ENCODE results near the gene CSF2RB. TPM values are rescaled to one million over a fixed set of nuclear protein-coding genes. Genes with fewer than 3 reads are reported as not detected.

Gene CSF2RB
- total RNA-seq, 1 donor from 2014 or later = 4.9 TPM

DNA sequence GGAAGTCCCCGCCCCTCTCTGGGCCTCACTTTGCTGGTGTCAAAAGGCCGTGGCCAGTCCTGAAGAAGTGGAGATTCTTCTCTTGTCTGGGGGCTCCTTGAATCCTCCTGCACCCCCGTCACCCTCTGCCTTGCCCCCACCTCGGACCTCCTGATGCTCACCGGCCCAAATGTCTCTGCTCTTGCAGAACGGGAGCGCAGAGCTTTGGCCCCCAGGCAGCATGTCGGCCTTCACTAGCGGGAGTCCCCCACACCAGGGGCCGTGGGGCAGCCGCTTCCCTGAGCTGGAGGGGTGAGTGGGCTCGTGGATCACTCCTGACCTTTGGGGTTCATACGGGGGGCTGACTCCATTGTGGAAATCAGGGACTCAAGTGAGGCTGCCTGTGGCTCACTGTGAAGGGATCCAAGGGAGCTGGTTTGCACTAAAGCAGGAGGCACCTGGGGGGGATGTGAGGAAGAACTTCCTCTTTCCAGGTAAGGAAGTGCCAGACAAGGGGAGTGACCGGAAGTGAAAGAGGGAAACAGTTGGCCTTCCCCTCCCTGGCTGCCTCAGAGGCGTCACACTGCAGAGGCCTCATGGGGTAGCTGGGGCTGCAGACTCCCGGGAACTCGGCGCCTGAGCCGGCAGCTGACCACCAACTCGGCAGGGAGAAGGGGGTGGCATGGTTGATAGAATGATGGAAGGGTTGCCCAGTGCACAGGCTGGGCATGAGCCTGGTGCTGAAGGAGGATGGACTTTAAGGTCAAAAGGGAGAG, 23.1 kb downstream of the CSF2RB start:
- peaks cover 4% of the 10 kb centered on the region for H3K27me3 Mint-ChIP-seq (ENCODE audit: low read depth)
- no peak for DNase-seq (ENCODE audit: low spot score)
- no peak overlapping the region for H3K27ac Mint-ChIP-seq
- peaks cover 1% of the 10 kb centered on the region for H3K4me1 Mint-ChIP-seq (ENCODE audit: low read depth)
- H3K4me3 Mint-ChIP-seq (ENCODE audit: low read depth) = no peak overlapping the region
- intact Hi-C loops (cut with micrococcal nuclease) = no loop called here
- no peaks in the 10 kb centered on the region for H3K9me3 Mint-ChIP-seq
- no peaks in the 10 kb centered on the region for H3K36me3 Mint-ChIP-seq (ENCODE audit: low read depth)

DNA sequence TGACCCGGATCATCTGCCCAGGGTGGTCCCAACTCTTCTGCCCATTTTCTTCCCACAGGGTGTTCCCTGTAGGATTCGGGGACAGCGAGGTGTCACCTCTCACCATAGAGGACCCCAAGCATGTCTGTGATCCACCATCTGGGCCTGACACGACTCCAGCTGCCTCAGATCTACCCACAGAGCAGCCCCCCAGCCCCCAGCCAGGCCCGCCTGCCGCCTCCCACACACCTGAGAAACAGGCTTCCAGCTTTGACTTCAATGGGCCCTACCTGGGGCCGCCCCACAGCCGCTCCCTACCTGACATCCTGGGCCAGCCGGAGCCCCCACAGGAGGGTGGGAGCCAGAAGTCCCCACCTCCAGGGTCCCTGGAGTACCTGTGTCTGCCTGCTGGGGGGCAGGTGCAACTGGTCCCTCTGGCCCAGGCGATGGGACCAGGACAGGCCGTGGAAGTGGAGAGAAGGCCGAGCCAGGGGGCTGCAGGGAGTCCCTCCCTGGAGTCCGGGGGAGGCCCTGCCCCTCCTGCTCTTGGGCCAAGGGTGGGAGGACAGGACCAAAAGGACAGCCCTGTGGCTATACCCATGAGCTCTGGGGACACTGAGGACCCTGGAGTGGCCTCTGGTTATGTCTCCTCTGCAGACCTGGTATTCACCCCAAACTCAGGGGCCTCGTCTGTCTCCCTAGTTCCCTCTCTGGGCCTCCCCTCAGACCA, 24.0 kb downstream of the CSF2RB start:
- DNase-seq (ENCODE audit: low spot score) = no peak
- H3K4me1 Mint-ChIP-seq (ENCODE audit: low read depth) = peaks cover 1% of the 10 kb centered on the region
- H3K4me3 Mint-ChIP-seq (ENCODE audit: low read depth) = no peak overlapping the region
- intact Hi-C loops (cut with micrococcal nuclease) = no loop called here
- H3K27ac Mint-ChIP-seq = no peak overlapping the region
- H3K36me3 Mint-ChIP-seq (ENCODE audit: low read depth) = no peaks in the 10 kb centered on the region
- no peaks in the 10 kb centered on the region for H3K9me3 Mint-ChIP-seq
- peaks cover 4% of the 10 kb centered on the region for H3K27me3 Mint-ChIP-seq (ENCODE audit: low read depth)

DNA sequence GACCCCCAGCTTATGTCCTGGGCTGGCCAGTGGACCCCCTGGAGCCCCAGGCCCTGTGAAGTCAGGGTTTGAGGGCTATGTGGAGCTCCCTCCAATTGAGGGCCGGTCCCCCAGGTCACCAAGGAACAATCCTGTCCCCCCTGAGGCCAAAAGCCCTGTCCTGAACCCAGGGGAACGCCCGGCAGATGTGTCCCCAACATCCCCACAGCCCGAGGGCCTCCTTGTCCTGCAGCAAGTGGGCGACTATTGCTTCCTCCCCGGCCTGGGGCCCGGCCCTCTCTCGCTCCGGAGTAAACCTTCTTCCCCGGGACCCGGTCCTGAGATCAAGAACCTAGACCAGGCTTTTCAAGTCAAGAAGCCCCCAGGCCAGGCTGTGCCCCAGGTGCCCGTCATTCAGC, 24.6 kb downstream of the CSF2RB start:
- intact Hi-C loops (cut with micrococcal nuclease) = no loop called here
- Mint-ChIP-seq H3K9me3 (no peaks in the 10 kb centered on the region), H3K4me1 (ENCODE audit: low read depth) (peaks cover 1% of the 10 kb centered on the region), H3K27ac (no peak overlapping the region), H3K36me3 (ENCODE audit: low read depth) (no peaks in the 10 kb centered on the region), H3K4me3 (ENCODE audit: low read depth) (no peak overlapping the region), H3K27me3 (ENCODE audit: low read depth) (peaks cover 4% of the 10 kb centered on the region)
- DNase-seq (ENCODE audit: low spot score) = no peak

DNA sequence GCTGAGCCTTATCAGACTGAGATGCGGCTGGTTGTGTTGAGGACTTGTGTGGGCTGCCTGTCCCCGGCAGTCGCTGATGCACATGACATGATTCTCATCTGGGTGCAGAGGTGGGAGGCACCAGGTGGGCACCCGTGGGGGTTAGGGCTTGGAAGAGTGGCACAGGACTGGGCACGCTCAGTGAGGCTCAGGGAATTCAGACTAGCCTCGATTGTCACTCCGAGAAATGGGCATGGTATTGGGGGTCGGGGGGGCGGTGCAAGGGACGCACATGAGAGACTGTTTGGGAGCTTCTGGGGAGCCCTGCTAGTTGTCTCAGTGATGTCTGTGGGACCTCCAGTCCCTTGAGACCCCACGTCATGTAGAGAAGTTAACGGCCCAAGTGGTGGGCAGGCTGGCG, 25.5 kb downstream of the CSF2RB start:
- no peak for DNase-seq (ENCODE audit: low spot score)
- Mint-ChIP-seq H3K9me3 (no peaks in the 10 kb centered on the region), H3K27me3 (ENCODE audit: low read depth) (peaks cover 4% of the 10 kb centered on the region), H3K27ac (no peak overlapping the region), H3K4me3 (ENCODE audit: low read depth) (no peak overlapping the region), H3K4me1 (ENCODE audit: low read depth) (peaks cover 1% of the 10 kb centered on the region), H3K36me3 (ENCODE audit: low read depth) (no peaks in the 10 kb centered on the region)
- intact Hi-C loops (cut with micrococcal nuclease) = no loop called here

DNA sequence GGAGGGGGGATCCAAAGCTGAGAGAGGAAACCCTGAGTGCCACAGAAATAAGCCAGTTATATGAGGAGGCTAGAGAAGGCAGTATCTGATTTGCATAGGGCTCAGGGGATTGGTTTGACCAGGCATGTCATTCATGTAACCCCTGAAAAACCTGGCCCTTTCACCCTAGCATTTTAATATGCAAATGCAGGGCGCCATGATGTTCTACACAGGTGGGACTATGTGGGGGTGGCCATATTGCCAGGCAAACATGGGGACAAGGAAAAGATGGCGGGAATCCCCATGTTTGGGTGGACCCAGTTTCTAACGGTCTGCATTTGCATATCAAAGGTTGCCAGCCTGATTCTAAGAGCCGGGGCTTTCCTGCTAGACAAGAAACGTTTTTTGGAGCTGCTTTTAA, 27.2 kb downstream of the CSF2RB start:
- no peak overlapping the region for H3K4me3 Mint-ChIP-seq (ENCODE audit: low read depth)
- no peaks in the 10 kb centered on the region for H3K9me3 Mint-ChIP-seq
- H3K36me3 Mint-ChIP-seq (ENCODE audit: low read depth) = no peaks in the 10 kb centered on the region
- H3K4me1 Mint-ChIP-seq (ENCODE audit: low read depth) = peaks cover 1% of the 10 kb centered on the region
- intact Hi-C loops (cut with micrococcal nuclease) = no loop called here
- no peak overlapping the region for H3K27ac Mint-ChIP-seq
- H3K27me3 Mint-ChIP-seq (ENCODE audit: low read depth) = peaks cover 8% of the 10 kb centered on the region
- no peak for DNase-seq (ENCODE audit: low spot score)

DNA sequence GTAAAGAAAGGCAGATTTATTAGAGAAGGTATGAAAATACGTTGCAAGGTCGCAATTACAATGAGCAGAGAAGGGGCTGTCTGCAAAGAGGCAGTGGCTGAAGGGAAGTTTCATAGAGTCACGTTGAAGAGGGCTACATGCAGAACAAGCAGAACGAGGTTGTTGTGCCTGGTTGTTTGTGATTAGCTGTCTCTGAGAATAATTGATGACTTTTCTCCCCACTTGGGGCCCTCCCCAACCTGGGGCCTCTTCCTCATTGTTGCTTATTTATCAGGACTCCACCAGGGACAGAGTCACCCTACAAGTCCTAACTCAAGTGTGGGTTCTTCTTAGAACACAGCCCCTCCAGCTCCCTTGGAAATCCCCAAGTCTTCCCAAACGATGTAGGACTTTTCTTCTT, 29.1 kb downstream of the CSF2RB start:
- intact Hi-C loops (cut with micrococcal nuclease) = no loop called here
- H3K4me3 Mint-ChIP-seq (ENCODE audit: low read depth) = no peak overlapping the region
- peaks cover 5% of the 10 kb centered on the region for H3K4me1 Mint-ChIP-seq (ENCODE audit: low read depth)
- H3K9me3 Mint-ChIP-seq = no peaks in the 10 kb centered on the region
- no peak for DNase-seq (ENCODE audit: low spot score)
- H3K36me3 Mint-ChIP-seq (ENCODE audit: low read depth) = no peaks in the 10 kb centered on the region
- H3K27me3 Mint-ChIP-seq (ENCODE audit: low read depth) = peaks cover 8% of the 10 kb centered on the region
- no peak overlapping the region for H3K27ac Mint-ChIP-seq

DNA sequence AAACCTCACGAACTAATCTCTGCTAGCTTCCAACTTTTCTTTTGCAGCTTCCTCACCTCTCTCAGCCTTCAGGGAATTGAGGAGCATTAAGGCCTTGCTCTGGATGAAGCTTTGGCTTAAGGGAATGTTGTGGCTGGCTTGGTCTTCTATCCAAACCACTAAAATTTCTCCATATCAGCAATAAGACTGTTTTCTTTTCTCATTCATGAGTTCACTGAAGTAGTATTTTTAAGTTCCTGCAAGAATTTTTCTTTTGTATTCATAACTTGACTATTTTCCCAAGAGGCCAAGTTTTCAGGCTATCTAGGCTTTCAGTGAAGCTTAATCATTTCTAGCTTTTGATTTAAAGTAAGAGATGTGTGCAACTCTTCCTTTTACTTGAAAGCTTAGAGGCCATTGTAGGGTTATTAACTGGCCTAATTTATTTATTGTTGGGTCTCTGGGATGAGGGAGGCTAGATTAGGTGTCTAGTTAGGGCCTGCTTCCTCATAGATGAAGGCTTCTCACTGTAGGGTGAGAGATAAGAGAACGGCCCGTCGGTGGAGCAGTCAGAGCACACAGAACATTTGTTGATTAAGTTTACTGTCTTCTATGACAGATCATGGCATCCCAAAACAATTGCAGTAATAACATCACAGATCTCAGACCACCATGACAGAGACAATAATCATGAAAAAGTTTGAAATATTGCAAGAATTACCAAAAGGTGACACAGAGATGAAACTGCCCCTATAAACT, 33.2 kb downstream of the CSF2RB start:
- Mint-ChIP-seq H3K4me3 (ENCODE audit: low read depth) (no peak overlapping the region), H3K4me1 (ENCODE audit: low read depth) (peaks cover 4% of the 10 kb centered on the region), H3K36me3 (ENCODE audit: low read depth) (no peaks in the 10 kb centered on the region), H3K27me3 (ENCODE audit: low read depth) (peaks cover 4% of the 10 kb centered on the region), H3K27ac (no peak overlapping the region), H3K9me3 (no peaks in the 10 kb centered on the region)
- no peak for DNase-seq (ENCODE audit: low spot score)
- intact Hi-C loops (cut with micrococcal nuclease) = no loop called here

DNA sequence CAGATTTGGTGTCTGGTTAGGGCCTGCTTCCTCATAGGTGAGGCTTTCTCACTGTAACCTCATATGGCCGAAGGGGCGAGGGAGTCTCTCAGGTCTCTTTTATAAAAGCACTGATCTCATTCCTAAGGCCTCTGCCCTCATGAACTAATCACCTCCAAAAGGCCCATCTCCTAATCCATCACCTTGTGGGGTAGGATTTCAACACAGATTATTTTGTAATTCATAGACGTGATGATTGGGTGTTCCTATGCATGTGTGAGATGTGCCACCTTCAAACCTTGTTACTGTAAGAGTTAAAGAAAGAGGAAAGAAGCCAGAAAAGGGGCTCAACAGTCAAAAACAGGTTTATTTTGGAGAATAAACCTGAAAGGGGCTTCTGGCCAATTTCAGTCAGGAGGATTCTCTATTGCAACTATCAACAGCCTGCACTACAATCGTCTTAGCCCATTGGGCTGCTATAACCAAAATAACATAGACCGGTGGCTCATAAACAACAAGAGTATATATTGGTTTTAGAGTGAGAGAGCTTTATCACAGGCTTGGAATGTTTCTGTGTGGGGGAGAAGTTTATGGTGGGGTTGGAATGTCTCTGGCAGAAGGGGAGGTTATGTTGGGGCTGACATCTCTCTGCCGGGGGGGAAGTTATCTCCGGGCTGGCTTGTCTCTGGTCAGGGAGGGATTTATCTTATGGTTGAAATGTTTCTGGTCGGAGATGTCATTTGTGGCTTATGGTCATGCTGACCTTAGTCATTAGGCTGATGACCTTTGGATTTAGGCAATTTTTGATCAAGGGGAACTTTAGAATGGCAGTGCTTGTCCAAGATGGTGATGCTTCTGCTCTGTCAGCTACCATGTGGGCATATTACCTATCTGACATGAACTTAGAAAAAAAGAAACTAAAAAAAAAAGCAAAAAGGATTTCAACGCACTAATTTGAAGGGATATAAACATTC, 35.1 kb downstream of the CSF2RB start:
- Mint-ChIP-seq H3K4me1 (ENCODE audit: low read depth) (peaks cover 4% of the 10 kb centered on the region), H3K4me3 (ENCODE audit: low read depth) (no peak overlapping the region), H3K9me3 (no peaks in the 10 kb centered on the region), H3K27me3 (ENCODE audit: low read depth) (peaks cover 4% of the 10 kb centered on the region), H3K27ac (no peak overlapping the region), H3K36me3 (ENCODE audit: low read depth) (no peaks in the 10 kb centered on the region)
- no peak for DNase-seq (ENCODE audit: low spot score)
- intact Hi-C loops (cut with micrococcal nuclease) = no loop called here

DNA sequence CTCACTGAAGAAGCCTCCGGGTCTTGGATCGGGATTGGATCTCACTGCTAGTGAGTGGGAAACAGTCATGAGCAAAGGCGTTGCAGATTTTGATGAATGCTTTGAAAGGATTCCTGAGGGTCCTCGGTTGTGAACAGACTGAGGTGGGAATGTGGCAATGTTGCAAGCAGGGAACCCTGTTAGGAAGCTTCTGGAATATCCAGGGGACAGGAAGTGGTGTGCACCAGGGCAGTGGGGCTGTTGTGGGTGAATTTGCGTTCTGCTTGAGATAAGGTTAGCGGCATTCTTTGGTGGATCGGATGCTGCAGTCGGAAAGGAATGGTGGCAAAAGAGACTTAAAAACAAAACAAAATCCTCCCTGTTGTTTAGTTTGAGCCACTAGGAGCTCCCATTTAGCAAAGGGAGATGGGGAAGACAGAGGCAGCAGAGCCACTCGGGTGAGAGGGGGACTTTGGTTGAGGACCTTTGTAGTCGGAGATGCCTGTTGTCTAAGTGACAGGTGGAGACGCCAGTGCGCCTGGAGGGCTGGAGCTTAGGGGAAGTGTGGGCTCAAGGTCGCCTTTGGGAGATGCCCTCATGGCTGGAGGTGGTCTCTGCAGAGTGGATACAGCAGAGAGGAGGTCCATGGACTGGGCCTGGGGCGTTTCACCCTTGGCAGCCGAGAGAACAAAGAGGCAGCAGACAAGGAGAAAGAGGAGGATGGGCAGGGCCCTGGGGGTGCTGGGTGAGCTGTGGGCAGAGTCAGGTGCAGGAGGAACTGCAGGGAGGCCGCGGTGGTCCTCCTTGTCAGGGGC, 37.6 kb downstream of the CSF2RB start:
- Mint-ChIP-seq H3K27ac (no peak overlapping the region), H3K4me3 (ENCODE audit: low read depth) (no peak overlapping the region), H3K9me3 (no peaks in the 10 kb centered on the region), H3K27me3 (ENCODE audit: low read depth) (no peaks in the 10 kb centered on the region), H3K36me3 (ENCODE audit: low read depth) (no peaks in the 10 kb centered on the region), H3K4me1 (ENCODE audit: low read depth) (peaks cover 14% of the 10 kb centered on the region)
- no peak for DNase-seq (ENCODE audit: low spot score)
- intact Hi-C loops (cut with micrococcal nuclease) = no loop called here

DNA sequence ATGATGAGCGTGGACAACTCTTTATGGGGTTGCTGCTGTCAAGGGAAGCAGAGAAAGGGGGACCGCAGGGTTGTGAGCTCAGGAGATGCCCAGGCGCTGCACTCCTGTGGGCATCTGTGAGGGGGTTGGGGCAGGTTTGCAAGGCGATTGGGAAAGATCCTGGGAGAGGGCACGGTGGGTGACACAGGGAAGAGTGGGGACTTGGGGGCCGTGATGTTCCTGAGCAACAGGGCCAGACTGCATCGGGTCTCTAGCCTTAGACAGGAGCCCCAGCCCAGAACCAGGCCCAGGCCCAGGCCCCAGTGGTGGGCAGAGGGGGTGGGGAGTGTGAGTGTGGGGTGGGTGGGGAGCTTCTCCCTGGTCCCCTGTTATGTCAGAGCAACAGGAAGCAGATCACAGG, 38.3 kb downstream of the CSF2RB start:
- DNase-seq (ENCODE audit: low spot score) = no peak
- intact Hi-C loops (cut with micrococcal nuclease) = no loop called here
- no peaks in the 10 kb centered on the region for H3K27me3 Mint-ChIP-seq (ENCODE audit: low read depth)
- H3K36me3 Mint-ChIP-seq (ENCODE audit: low read depth) = no peaks in the 10 kb centered on the region
- H3K9me3 Mint-ChIP-seq = peaks cover 4% of the 10 kb centered on the region
- peaks cover 12% of the 10 kb centered on the region for H3K4me1 Mint-ChIP-seq (ENCODE audit: low read depth)
- H3K4me3 Mint-ChIP-seq (ENCODE audit: low read depth) = no peak overlapping the region
- no peak overlapping the region for H3K27ac Mint-ChIP-seq

DNA sequence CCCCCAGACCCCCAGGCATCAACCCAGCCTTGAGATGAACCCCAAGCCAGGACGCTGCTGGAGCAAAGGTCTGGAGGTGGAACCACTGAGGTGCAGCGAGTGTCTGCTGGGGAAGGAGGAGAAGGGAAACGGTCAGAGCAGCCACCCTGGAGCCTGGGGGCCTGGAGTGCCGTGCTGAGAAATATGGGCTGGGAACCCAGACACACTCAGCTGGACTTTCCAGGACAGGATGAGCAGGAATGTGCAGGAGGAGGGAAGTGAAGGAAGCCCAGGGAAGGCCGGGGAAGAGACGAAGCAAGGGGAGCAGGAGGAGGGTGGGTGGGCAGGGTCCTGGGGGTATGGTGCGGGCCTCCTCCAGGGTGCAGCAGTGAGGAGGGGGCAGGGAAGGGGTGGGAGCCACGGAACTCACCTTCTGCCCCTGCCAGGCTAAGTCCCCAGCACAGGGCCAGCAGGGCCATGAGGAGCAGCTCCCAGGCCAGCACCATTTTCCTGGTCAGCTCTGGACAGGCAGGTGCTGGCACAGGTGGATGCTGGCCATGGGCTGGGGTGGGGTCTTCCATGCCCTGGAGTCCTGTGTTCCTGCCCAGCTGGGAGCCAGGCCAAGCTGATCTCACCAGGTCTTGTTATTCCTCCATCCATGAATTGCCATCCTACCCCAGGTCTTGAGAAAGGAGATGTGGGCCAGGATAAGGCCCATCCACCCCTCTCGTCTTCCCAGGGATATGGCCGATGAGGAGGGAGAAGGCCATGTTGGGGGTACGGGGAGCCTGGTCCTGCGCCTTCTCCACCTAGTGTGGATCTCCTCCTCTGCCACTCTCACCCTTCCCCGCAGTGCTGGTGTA, 40.0 kb downstream of the CSF2RB start:
- no peak for DNase-seq (ENCODE audit: low spot score)
- Mint-ChIP-seq H3K27ac (no peak overlapping the region), H3K4me1 (ENCODE audit: low read depth) (peaks cover 10% of the 10 kb centered on the region), H3K4me3 (ENCODE audit: low read depth) (no peak overlapping the region), H3K36me3 (ENCODE audit: low read depth) (no peaks in the 10 kb centered on the region), H3K27me3 (ENCODE audit: low read depth) (no peaks in the 10 kb centered on the region), H3K9me3 (peaks cover 8% of the 10 kb centered on the region)
- intact Hi-C loops (cut with micrococcal nuclease) = no loop called here

Data from activated T-helper 2 cell treated with anti-CD3 and anti-CD28 coated beads, Interferon-gamma antibody, Interleukin-2, Interleukin-4, amounts not matched to agents 10 μg/mL and 5 μg/mL and 100 μg/mL, durations not matched to agents 14 hours and 24 hours and 36 hours (primary cell).